Measurements from ENCODE around the gene NANOGP8.
"Not testable (repeated sequence)": the region's sequence is repeated elsewhere in the genome, so short reads cannot be mapped to it uniquely, and the experiment has no call there.

NANOGP8 gene

GRCh38 chr15:35085176-35085919 lies at the start of gene NANOGP8:
Gene NANOGP8 (minus strand): TSS chr15:35085295. CDS start chr15:35085110, 185 bp downstream.
- in situ Hi-C loops (cut with HindIII; ENCODE audit: low sequenced_read_pairs): not testable (repeated sequence)

GRCh38 chr15:35134299-35134698 lies 49.2 kb upstream of the NANOGP8 start:
- in situ Hi-C loops (cut with HindIII; ENCODE audit: low sequenced_read_pairs): no loop called here

- in situ Hi-C loops (cut with HindIII; ENCODE audit: low sequenced_read_pairs): no loop called here
Measured at GRCh38 chr15:35130245-35130644, 45.1 kb upstream of the NANOGP8 start.

GRCh38 chr15:35129361-35129760 lies 44.3 kb upstream of the NANOGP8 start:
- in situ Hi-C loops (cut with HindIII; ENCODE audit: low sequenced_read_pairs): no loop called here

- in situ Hi-C loops (cut with HindIII; ENCODE audit: low sequenced_read_pairs): no loop called here
Measured at GRCh38 chr15:35127717-35128116, 42.6 kb upstream of the NANOGP8 start.

- in situ Hi-C loops (cut with HindIII; ENCODE audit: low sequenced_read_pairs): no loop called here
Measured at GRCh38 chr15:35126236-35126635, 41.1 kb upstream of the NANOGP8 start.

- in situ Hi-C loops (cut with HindIII; ENCODE audit: low sequenced_read_pairs): no loop called here
Measured at GRCh38 chr15:35123743-35124142, 38.6 kb upstream of the NANOGP8 start.

GRCh38 chr15:35121611-35122359 lies 36.7 kb upstream of the NANOGP8 start:
- in situ Hi-C loops (cut with HindIII; ENCODE audit: low sequenced_read_pairs): no loop called here

GRCh38 chr15:35120173-35120572 lies 35.1 kb upstream of the NANOGP8 start:
- in situ Hi-C loops (cut with HindIII; ENCODE audit: low sequenced_read_pairs): no loop called here

GRCh38 chr15:35118960-35119359 lies 33.9 kb upstream of the NANOGP8 start:
- in situ Hi-C loops (cut with HindIII; ENCODE audit: low sequenced_read_pairs): no loop called here

GRCh38 chr15:35117543-35118265 lies 32.6 kb upstream of the NANOGP8 start:
- in situ Hi-C loops (cut with HindIII; ENCODE audit: low sequenced_read_pairs): no loop called here

- in situ Hi-C loops (cut with HindIII; ENCODE audit: low sequenced_read_pairs): no loop called here
Measured at GRCh38 chr15:35115155-35115725, 30.1 kb upstream of the NANOGP8 start.

GRCh38 chr15:35112346-35112745 lies 27.3 kb upstream of the NANOGP8 start:
- in situ Hi-C loops (cut with HindIII; ENCODE audit: low sequenced_read_pairs): no loop called here

GRCh38 chr15:35111861-35112260 lies 26.8 kb upstream of the NANOGP8 start:
- in situ Hi-C loops (cut with HindIII; ENCODE audit: low sequenced_read_pairs): no loop called here

GRCh38 chr15:35108453-35108852 lies 23.4 kb upstream of the NANOGP8 start:
- in situ Hi-C loops (cut with HindIII; ENCODE audit: low sequenced_read_pairs): no loop called here

GRCh38 chr15:35107561-35107960 lies 22.5 kb upstream of the NANOGP8 start:
- in situ Hi-C loops (cut with HindIII; ENCODE audit: low sequenced_read_pairs): no loop called here

GRCh38 chr15:35107122-35107521 lies 22.0 kb upstream of the NANOGP8 start:
- in situ Hi-C loops (cut with HindIII; ENCODE audit: low sequenced_read_pairs): no loop called here

- in situ Hi-C loops (cut with HindIII; ENCODE audit: low sequenced_read_pairs): no loop called here
Measured at GRCh38 chr15:35104526-35105147, 19.5 kb upstream of the NANOGP8 start.

GRCh38 chr15:35102186-35102585 lies 17.1 kb upstream of the NANOGP8 start:
- in situ Hi-C loops (cut with HindIII; ENCODE audit: low sequenced_read_pairs): no loop called here

- in situ Hi-C loops (cut with HindIII; ENCODE audit: low sequenced_read_pairs): no loop called here
Measured at GRCh38 chr15:35101335-35101734, 16.2 kb upstream of the NANOGP8 start.

- in situ Hi-C loops (cut with HindIII; ENCODE audit: low sequenced_read_pairs): no loop called here
Measured at GRCh38 chr15:35098737-35099136, 13.6 kb upstream of the NANOGP8 start.
